Endothelial cell of umbilical vein (primary cell): ENCODE data around the gene MKLN1. TPM values are rescaled to one million over a fixed set of nuclear protein-coding genes. Genes with fewer than 3 reads are reported as not detected.

Experiments
- BruUV-seq: library from RNA; stranded (reverse); fragments of 400-500 nt; replicated peaks from 2 replicates; lab custom pipeline; 2021; lab: Mats Ljungman, UMichigan
- CTCF ChIA-PET: fragments of 300-600, 350-600 bp; sonication (Branson Sonifier 250); formaldehyde crosslinking; loops from one replicate; lab custom pipeline; 2021; ENCODE audit warnings: antibody characterized with exemption, inconsistent platforms; lab: Charles Lee
- POLR2A ChIA-PET: fragments of 300-600, 350-600 bp; sonication (Branson Sonifier 250); formaldehyde crosslinking; loops from one replicate; lab custom pipeline; 2021; ENCODE audit warnings: antibody characterized with exemption, inconsistent platforms; lab: Charles Lee
- DNase-seq: peaks from one replicate; pipeline ENCODE4 v3.0.0-alpha.2; 2011; ENCODE audit warnings: low read depth, low spot score
- FAIRE-seq: peaks from 2 replicates; lab custom pipeline; 2011; peaks lifted over from hg19 to GRCh38; lab: Jason Lieb, UNC
- H2AFZ ChIP-seq: 2 replicates; pipeline ENCODE4 v1.6.0; 2012; ENCODE audit warnings: low read depth, low read length, control low read depth, inconsistent platforms
- H3K27ac ChIP-seq: 2 replicates; pipeline ENCODE4 v1.5.1; 2011; ENCODE audit warnings: low read depth, mild to moderate bottlenecking, control low read depth, low read length, moderate library complexity; ENCODE audit not compliant: insufficient read depth
- H3K27me3 ChIP-seq, 2 experiments: 2 replicates each; pipeline versions ENCODE4 v1.6.0 to v1.6.1; 2011; ENCODE audit warnings: low read length in 2 of 2, mixed read lengths in 1 of 2; ENCODE audit not compliant: control insufficient read depth in 2 of 2, insufficient read depth in 2 of 2
- H3K36me3 ChIP-seq, 2 experiments: 2 replicates in 1 of 2; 3 replicates in 1 of 2; pipeline ENCODE4 v1.5.1; 2011; ENCODE audit warnings: low read length in 2 of 2, mild to moderate bottlenecking in 1 of 2, moderate library complexity in 1 of 2; ENCODE audit not compliant: control insufficient read depth in 2 of 2, insufficient read depth in 2 of 2; ENCODE audit errors: extremely low read depth in 1 of 2
- H3K4me1 ChIP-seq: 3 replicates; pipeline ENCODE4 v1.5.1; 2011; ENCODE audit warnings: mild to moderate bottlenecking, low read length; ENCODE audit not compliant: control insufficient read depth, insufficient read depth; ENCODE audit errors: extremely low read depth
- H3K4me2 ChIP-seq: 2 replicates; pipeline ENCODE4 v1.6.1; 2011; ENCODE audit warnings: low read length, control low read depth, mixed read lengths; ENCODE audit not compliant: insufficient read depth
- H3K4me3 ChIP-seq, 3 experiments: fragments of 200-600 bp in 1 of 3; sonication (generic), shearing (Covaris generic) in 1 of 3; replicated peaks in 1 of 3; 2 replicates each; pipeline ENCODE4 v1.5.1; 2011 to 2016; ENCODE audit warnings: control low read depth in 3 of 3, low read length in 3 of 3, mild to moderate bottlenecking in 2 of 3, inconsistent platforms in 1 of 3, low read depth in 1 of 3, moderate library complexity in 1 of 3; ENCODE audit not compliant: insufficient read depth in 1 of 3
- H3K79me2 ChIP-seq: 2 replicates; pipeline ENCODE4 v1.6.0; 2012; ENCODE audit warnings: low read length, inconsistent platforms; ENCODE audit not compliant: control insufficient read depth, insufficient read depth
- H3K9ac ChIP-seq: replicated peaks from 2 replicates; pipeline ENCODE3; 2011; ENCODE audit warnings: low read length, control low read depth; ENCODE audit not compliant: insufficient read depth; ENCODE audit errors: extremely low read depth
- H3K9me1 ChIP-seq: replicated peaks from 3 replicates; pipeline ENCODE4 v1.6.0; 2011; ENCODE audit warnings: mild to moderate bottlenecking, low read length; ENCODE audit not compliant: control insufficient read depth, insufficient read depth; ENCODE audit errors: extremely low read depth
- H3K9me3 ChIP-seq: replicated peaks from 2 replicates; pipeline ENCODE4 v1.5.1; 2012; ENCODE audit warnings: low read length, inconsistent platforms; ENCODE audit not compliant: control insufficient read depth, insufficient read depth
- H4K20me1 ChIP-seq: replicated peaks from 2 replicates; pipeline ENCODE3; 2011; ENCODE audit warnings: mild to moderate bottlenecking, low read length; ENCODE audit not compliant: control insufficient read depth, insufficient read depth; ENCODE audit errors: extremely low read depth
- EZH2 ChIP-seq: IDR thresholded peaks from 2 replicates; pipeline ENCODE4 v1.6.1; 2012; ENCODE audit warnings: borderline replicate concordance, low read depth, mild to moderate bottlenecking, moderate library complexity, low read length, inconsistent platforms; ENCODE audit not compliant: severe bottlenecking
- FOS ChIP-seq: IDR thresholded peaks from 2 replicates; pipeline ENCODE4 v1.6.1; 2011; ENCODE audit warnings: mild to moderate bottlenecking, low read length, moderate library complexity, borderline replicate concordance; ENCODE audit not compliant: insufficient read depth
- GATA2 ChIP-seq: IDR thresholded peaks from 2 replicates; pipeline ENCODE4 v1.7.0; 2011; ENCODE audit warnings: low read depth, mild to moderate bottlenecking, moderate library complexity, mixed read lengths, low read length; ENCODE audit not compliant: insufficient read length, insufficient read depth
- JUN ChIP-seq: IDR thresholded peaks from 2 replicates; pipeline ENCODE4 v1.6.1; 2011; ENCODE audit warnings: borderline replicate concordance, low read depth; ENCODE audit not compliant: insufficient read length, insufficient read depth
- MYC ChIP-seq: IDR thresholded peaks from one replicate; pipeline ENCODE4 v1.6.1; 2011; ENCODE audit warnings: mild to moderate bottlenecking, low read depth, low read length
- POLR2A ChIP-seq: IDR thresholded peaks from 2 replicates; pipeline ENCODE4 v1.6.1; 2012; ENCODE audit warnings: low read depth, mild to moderate bottlenecking, control low read depth, low read length
- POLR2AphosphoS5 ChIP-seq: IDR thresholded peaks from 2 replicates; pipeline ENCODE4 v1.6.1; 2012; ENCODE audit warnings: low read depth, mild to moderate bottlenecking, control low read depth, low read length, moderate library complexity; ENCODE audit not compliant: insufficient read depth
- dilution Hi-C: fragments of 300-500 bp; cut with MboI; formaldehyde crosslinking; loops from one replicate; pipeline ENCODE4 v1.15.0; 2019; ENCODE audit warnings: low sequenced_read_pairs; ENCODE audit not compliant: extremely low pct_ligation_motif_present
- intact Hi-C: fragments of 100-400 bp; cut with micrococcal nuclease; formaldehyde crosslinking; loops from one replicate; pipeline ENCODE4 v1.10.0; 2022
- polyA plus RNA-seq, 4 experiments: library from polyadenylated mRNA; depleted of rRNA in 3 of 4; stranded (reverse) in 3 of 4; unstranded in 1 of 4; fragments of >200 nt; gene quantifications; 2 replicates each; pipeline versions ENCODE4 v1.2.1 to v1.2.3, GENCODE V29; 2011 to 2012; ENCODE audit warnings: missing spikeins in 1 of 4
- total RNA-seq: library from RNA; stranded (reverse); gene quantifications from 2 replicates; pipeline ENCODE4 v1.2.3, GENCODE V29; 2021
- TF ChIP-seq, protein P1 (sequence below), 2 donors: IDR thresholded peaks; 1 replicate in 1 of 2; 2 replicates in 1 of 2; pipeline ENCODE4 v1.5.1; 2011; ENCODE audit warnings: low read length in 2 of 2, mild to moderate bottlenecking in 2 of 2, moderate library complexity in 2 of 2, control low read depth in 1 of 2, inconsistent platforms in 1 of 2, low read depth in 1 of 2; ENCODE audit not compliant: insufficient read depth in 1 of 2; ENCODE audit errors: extremely low read depth in 1 of 2
- TF ChIP-seq, protein P2 (sequence below): IDR thresholded peaks from 2 replicates; pipeline ENCODE4 v1.6.1; 2011; ENCODE audit not compliant: insufficient read depth, insufficient read length

Gene MKLN1
- total and polyA plus RNA-seq, 2 donors (not counting 3 experiments of a cell fraction or from before 2014, with no cell fraction given): 12.2 to 32.1 TPM

- dilution Hi-C loops (no loop called here), intact Hi-C loops (loop anchor here (10.0 kb wide), 1 partner anchor 589 kb away; no protein-coding TSS in a partner anchor)
- H3K79me2 ChIP-seq: no peaks in the 10 kb centered on the region
- CTCF ChIA-PET: interaction anchor here (2.7 kb wide), 1 partner anchor 10 kb away, joined by 8 read pairs; no protein-coding TSS in a partner anchor
- no peaks in the 10 kb centered on the region for H3K27me3 ChIP-seq
- no peak overlapping the region for H2AFZ ChIP-seq
- H3K9ac ChIP-seq: no peak overlapping the region
- H3K4me2 ChIP-seq: no peak overlapping the region
- H3K9me1 ChIP-seq: no peaks in the 10 kb centered on the region
- H3K9me3 ChIP-seq: no peaks in the 10 kb centered on the region
- H4K20me1 ChIP-seq: no peaks in the 10 kb centered on the region
- H3K27ac ChIP-seq: no peak overlapping the region
- no TSS peak for BruUV-seq
- peaks cover 50% of the 10 kb centered on the region for H3K4me1 ChIP-seq
- FAIRE-seq (no peak), DNase-seq (no peak)
- no peaks in the 10 kb centered on the region for H3K36me3 ChIP-seq
- TF ChIP-seq FOS (no peak), MYC (no peak), POLR2AphosphoS5 (no peak), EZH2 (no peak), JUN (no peak), GATA2 (no peak), POLR2A (no peak)
- TF ChIP-seq, protein P1, sequence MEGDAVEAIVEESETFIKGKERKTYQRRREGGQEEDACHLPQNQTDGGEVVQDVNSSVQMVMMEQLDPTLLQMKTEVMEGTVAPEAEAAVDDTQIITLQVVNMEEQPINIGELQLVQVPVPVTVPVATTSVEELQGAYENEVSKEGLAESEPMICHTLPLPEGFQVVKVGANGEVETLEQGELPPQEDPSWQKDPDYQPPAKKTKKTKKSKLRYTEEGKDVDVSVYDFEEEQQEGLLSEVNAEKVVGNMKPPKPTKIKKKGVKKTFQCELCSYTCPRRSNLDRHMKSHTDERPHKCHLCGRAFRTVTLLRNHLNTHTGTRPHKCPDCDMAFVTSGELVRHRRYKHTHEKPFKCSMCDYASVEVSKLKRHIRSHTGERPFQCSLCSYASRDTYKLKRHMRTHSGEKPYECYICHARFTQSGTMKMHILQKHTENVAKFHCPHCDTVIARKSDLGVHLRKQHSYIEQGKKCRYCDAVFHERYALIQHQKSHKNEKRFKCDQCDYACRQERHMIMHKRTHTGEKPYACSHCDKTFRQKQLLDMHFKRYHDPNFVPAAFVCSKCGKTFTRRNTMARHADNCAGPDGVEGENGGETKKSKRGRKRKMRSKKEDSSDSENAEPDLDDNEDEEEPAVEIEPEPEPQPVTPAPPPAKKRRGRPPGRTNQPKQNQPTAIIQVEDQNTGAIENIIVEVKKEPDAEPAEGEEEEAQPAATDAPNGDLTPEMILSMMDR (IDR thresholded peaks at IDR 0.05; ENCODE audit: extremely low read depth in 1 of 2, insufficient read depth in 1 of 2, low read depth in 1 of 2, low read length in 2 of 2): no peak
- TF ChIP-seq, protein P2, sequence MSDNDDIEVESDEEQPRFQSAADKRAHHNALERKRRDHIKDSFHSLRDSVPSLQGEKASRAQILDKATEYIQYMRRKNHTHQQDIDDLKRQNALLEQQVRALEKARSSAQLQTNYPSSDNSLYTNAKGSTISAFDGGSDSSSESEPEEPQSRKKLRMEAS: no peak
- H3K4me3 ChIP-seq: no peak overlapping the region
- POLR2A ChIA-PET: no interaction called here
These were observed 155.9 kb downstream of the MKLN1 start for GRCh38 chr7:131483586-131483985.
